ENCODE data around the gene ZNG1B.
"Not testable (repeated sequence)": the region's sequence is repeated elsewhere in the genome, so short reads cannot be mapped to it uniquely, and the experiment has no call there.

Gene ZNG1B

DNA sequence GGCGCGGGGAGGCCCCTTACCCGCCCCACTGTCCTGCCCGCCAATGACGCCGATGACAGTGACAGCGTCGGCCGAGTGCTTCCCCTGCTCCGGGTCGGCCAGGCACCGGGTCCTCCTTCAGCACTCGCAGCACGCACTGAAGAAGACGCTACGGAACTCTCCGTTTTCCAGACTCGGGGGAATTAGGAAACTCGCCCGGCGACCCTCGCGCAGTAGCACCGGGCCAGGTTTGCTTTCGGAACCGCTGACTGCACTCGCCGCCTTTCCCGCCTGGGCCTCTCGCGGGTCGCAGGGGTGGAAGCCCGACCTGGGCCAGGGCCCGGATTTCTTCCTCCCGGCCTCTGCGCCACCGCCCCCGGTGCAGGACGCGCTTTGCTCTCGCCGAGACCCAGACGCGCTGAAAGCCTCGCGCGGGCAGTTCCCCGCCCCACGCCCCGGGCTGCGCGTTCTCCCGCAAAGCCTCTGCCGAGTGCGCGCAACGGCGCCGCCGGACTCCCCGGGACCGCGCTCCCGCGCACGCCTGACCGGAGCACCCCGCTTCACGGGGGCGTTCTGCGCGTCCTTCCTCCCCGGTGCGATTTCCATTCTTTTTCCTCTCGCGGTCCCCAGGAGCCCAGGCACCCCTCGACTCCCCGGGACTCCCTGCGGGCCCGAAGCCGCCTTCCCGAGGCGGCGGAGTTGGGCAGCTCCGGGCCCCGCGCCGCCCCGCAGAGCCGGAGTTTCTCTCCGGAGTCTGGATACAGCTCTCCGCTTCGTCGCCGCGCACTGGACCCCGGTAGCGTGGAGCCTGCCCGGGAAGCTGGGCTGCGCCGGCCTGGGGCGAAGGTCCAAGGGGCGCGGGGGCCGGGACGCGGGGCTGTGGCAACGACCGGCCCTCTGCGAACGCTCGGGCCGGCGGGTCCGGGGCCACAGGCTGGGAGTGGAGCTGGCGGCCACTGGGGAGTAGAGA, 65.9 kb downstream of the ZNG1B start:
- DNase-seq (ENCODE audit: low read depth, low spot score): not testable (repeated sequence)

- DNase-seq (ENCODE audit: low read depth, low spot score): not testable (repeated sequence)
These were observed 66.6 kb downstream of the ZNG1B start for GRCh38 chr2:113504081-113504480.

GRCh38 chr2:113507394-113508140, 70.1 kb downstream of the ZNG1B start:
- DNase-seq (ENCODE audit: low read depth, low spot score): not testable (repeated sequence)

- DNase-seq (ENCODE audit: low read depth, low spot score): not testable (repeated sequence)
These were observed 70.7 kb downstream of the ZNG1B start for GRCh38 chr2:113508187-113508586.

DNA sequence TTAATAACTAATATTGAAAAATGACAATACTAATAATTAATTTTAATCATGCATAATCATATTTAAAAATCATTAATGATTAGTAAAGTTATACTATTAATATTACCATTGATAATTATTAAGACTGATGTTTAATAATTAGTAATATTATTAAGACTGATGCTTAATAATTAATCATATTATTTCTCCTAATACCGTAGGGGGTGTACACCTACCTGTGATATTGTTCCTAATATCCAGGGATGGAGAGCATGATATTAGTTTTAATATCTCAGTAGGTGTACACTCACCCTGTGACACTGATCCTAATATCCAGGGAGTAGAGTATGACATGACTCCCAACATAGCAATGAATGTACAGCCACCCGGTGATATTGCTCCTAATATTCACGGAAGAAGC, 73.4 kb downstream of the ZNG1B start:
- DNase-seq (ENCODE audit: low read depth, low spot score): not testable (repeated sequence)

DNA sequence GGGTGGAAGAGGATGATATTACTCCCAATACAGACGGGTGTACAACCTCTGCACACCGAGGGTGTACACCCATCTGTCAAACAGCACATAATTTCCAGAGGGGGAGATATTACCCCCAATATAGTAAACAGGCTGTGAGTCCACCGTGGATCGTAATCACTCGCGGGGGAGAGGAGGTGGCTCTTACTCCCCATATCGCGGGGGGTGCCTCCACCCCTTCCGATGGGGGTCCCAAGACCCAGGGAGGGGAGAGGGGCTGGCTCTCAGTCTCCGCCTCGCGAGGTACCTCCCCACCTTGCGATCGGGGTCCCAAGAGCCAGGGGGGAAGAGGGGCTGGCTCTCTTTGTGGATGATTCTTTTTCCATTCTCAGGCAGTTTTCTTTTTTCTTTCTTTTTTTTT, 74.4 kb downstream of the ZNG1B start:
- DNase-seq (ENCODE audit: low read depth, low spot score): not testable (repeated sequence)

- DNase-seq (ENCODE audit: low read depth, low spot score): not testable (repeated sequence)
These were observed 78.0 kb downstream of the ZNG1B start for GRCh38 chr2:113515457-113515856.

DNA sequence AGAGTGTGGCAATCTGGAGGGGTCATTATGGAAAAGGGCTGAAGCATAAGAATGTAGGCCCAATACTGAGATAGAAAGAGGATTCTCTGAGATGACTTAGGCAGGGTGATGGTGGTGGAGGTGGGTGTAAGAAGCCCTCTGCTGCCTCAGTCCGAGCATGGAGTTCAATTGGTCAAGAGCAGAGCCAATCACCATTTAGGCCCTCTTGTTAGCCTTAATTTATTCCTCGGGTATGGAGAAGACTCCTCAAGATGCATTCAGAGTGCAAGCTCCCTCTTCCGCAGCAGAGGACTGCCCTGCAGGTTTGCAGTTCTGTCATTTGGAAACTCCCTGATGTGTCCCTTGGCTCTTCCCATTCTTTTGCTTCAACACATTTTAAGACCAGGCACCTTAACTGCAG, 78.5 kb downstream of the ZNG1B start:
- DNase-seq (ENCODE audit: low read depth, low spot score): not testable (repeated sequence)

- not testable (repeated sequence) for DNase-seq (ENCODE audit: low read depth, low spot score)
These were observed 79.5 kb downstream of the ZNG1B start for GRCh38 chr2:113517025-113517424.

DNA sequence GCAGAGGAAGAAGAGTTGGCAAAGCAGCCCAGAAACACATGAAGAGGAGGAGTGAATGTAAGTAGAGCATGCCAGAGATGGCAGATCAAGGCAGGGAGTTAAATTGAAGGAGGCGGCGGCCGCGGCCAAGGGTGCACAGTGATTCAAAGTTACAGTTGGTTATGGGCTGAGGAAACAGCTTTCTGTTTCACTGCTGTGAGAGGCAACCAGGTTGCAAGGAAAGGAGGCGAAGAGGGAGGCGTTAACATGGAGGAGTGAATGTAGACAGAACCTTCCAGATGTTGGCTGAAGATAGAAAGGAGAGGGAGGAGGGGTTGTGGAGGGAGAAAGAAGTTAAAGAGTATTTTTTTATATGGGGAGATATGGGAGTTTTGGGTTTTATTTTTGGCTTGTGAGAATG, 83.3 kb downstream of the ZNG1B start:
- not testable (repeated sequence) for DNase-seq (ENCODE audit: low read depth, low spot score)

- DNase-seq (ENCODE audit: low read depth, low spot score): not testable (repeated sequence)
These were observed 84.0 kb downstream of the ZNG1B start for GRCh38 chr2:113521492-113521891.

DNA sequence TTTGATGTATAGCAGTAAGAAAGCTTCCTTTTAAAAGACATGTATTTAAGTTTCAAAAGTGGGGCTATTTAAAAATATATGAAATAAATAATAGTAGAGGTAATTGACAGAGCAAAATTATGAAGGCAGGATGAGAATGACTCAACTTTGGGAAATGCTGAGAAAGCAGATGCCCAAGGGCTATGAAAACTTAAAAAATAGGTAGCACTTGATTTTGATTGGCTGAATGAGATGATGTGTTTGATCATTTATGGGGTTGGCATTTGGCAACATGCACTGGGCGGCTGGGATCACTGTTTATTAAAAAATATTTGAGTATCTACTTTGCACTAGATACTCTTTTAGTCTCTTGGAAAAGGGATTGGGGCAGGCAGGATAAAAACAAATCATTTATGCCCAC, 87.5 kb downstream of the ZNG1B start:
- not testable (repeated sequence) for DNase-seq (ENCODE audit: low read depth, low spot score)

DNA sequence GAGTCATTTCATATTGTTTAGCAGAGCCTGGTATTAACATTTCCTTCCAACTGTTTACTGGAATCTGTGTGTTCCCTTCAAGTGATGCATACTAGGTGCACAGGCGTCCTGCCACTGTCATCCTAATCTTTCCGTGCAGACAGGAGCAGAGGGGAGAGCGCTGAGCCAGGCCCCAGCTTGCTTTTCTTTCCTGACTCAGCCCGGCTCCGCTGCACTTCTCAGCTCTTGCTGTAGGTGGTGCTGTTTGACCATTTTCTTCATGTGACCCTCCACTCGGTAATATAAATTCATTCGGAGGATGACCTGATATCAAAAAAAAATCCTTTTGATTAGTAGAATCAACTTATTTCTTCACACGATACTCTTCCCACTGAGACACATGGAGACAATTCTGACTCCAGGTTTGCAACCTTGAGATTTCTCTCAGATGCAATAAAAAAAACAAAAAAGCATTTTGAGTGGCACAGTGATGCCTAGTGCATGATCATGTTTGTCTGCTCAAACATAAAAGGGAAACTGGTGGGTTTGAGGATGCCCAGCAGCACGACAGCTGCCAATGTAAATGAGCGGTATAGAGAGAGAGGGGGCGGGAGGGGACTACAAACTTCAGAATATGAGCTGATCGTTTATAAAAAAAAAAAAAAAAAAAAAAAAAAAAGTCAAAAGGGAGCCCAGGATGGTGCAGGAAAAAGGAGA, 90.0 kb downstream of the ZNG1B start:
- not testable (repeated sequence) for DNase-seq (ENCODE audit: low read depth, low spot score)

DNA sequence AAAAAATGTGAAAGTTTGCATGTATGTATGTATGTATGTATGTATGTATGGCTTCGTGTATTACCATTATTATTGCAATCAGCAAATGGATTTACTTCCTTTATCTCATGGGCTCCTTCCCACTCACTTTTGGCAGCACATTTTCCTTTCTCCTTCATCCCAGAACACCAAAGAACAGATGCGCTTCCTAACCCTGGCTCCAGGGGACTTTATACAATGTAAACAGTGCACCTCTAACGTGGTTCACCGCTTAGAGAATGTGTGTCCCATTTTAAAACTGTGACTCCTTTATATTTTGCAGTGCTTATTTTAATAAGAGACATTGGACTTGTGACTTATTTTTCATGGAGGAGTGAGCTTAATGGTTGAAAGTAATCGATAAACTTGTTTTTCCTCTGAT, 90.6 kb downstream of the ZNG1B start:
- not testable (repeated sequence) for DNase-seq (ENCODE audit: low read depth, low spot score)

- DNase-seq (ENCODE audit: low read depth, low spot score): not testable (repeated sequence)
These were observed 91.4 kb downstream of the ZNG1B start for GRCh38 chr2:113528904-113529303.

DNA sequence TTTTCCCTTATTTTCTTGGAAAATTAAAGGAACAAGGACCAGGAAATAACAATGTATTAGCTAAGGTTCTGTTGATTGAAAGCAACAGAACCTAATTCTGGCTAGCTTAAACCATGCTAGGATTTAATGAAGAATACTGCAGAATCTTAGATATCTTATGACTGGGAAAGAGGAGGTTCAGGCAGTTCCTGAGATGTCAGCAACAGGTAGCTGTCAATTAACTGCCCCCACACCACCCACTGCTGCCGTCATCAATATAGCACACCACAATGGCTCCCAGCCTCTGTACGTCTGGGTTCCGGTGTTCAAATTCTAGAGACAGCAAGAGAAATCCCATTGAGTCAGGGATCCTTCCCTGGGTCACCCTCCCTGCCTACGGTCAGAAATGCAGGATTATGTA, 95.5 kb downstream of the ZNG1B start:
- DNase-seq (ENCODE audit: low read depth, low spot score): not testable (repeated sequence)

DNA sequence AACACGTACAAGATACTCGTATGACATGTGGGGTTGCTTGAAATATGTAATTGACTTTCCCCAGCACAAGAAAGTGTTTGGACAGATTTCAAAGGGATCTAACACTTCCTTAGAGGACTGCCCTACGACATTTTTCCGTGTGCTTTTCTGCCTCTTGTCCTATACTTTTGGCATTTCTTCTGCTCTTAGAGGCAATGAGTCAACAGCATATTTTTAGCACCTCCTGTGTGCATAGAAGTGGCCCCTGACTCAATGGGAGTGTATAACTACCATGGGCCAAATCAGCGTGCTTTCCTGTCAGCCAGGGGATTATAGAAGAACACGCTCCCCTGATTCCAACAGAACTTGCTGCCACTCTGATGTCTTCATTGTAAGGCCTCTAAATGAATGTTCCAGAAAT, 99.1 kb downstream of the ZNG1B start:
- not testable (repeated sequence) for DNase-seq (ENCODE audit: low read depth, low spot score)

- DNase-seq (ENCODE audit: low read depth, low spot score): not testable (repeated sequence)
These were observed 103.3 kb downstream of the ZNG1B start for GRCh38 chr2:113540834-113541203.

- peak; percentile 6 for DNase-seq (ENCODE audit: low read depth, low spot score)
These were observed 103.9 kb downstream of the ZNG1B start for GRCh38 chr2:113541204-113541975.

- DNase-seq (ENCODE audit: low read depth, low spot score): not testable (repeated sequence)
These were observed 104.5 kb downstream of the ZNG1B start for GRCh38 chr2:113541976-113542485.

DNA sequence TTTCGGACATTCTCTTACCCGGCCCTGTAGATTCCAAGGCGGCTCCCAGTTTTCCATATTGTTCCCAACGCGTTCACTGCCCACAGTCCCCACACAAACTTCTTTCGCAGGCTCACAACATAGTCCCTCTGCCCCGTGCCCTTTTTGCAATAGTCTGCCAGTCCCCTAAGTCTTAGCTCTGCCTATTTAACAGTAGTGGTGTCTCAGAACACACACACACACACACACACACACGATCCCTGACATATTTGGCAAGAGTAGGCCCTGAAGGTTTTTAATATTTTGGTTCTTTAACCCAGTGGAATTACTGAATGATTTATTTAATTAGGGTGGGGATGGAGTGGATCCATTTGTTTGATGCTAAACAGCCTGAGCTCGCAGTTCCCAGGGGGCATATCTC, 105.0 kb downstream of the ZNG1B start:
- not testable (repeated sequence) for DNase-seq (ENCODE audit: low read depth, low spot score)
